ENCODE measurements around the gene TNS4.

DNA sequence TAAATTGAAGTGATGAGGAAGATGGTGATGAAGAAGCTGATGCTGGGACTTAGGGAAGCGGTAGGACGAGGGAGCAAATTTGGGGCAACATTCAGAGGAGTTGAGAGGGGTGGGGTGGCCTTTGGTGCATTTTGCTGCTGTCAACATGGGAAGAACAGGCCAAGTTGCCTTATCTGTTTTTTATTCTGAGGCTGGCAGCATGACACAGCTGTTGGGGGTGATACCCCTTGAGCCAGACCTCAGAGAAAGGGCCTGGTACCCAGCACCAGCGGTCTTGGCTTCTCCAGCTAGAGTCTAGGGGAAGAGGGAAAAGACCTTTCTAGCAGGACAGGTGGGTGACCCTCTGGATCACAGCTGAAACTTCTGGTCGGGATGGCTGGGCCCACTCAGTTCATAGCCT is 53.6 kb downstream of the TNS4 start:
- TF ChIP-seq SPI1 (IDR thresholded peaks at IDR 0.05; ENCODE audit: low read depth, low read length), result no peak
- TF ChIP-seq TAF1 (IDR thresholded peaks at IDR 0.05; ENCODE audit: low read depth, low read length), result no peak
- no peak for TF ChIP-seq POLR2A (IDR thresholded peaks at IDR 0.05; ENCODE audit: low read depth, low read length)
- TF ChIP-seq POLR2AphosphoS5 (IDR thresholded peaks at IDR 0.05; ENCODE audit: low read depth, low read length), result no peak

Measured in GM12891 (cell line).